GM23338 (cell line): ENCODE results near the gene PDE7B. TPM values are rescaled to one million over a fixed set of nuclear protein-coding genes. Genes with fewer than 3 reads are reported as not detected.

ENCODE experiments used
- ATAC-seq: fragments of 200-7000 bp; cut with Tn5 transposase; 3 replicates; pipeline ENCODE4 v1.9.1; 2020
- DNase-seq: peaks from one replicate; pipeline ENCODE4 v3.0.0-alpha.2; 2015; ENCODE audit warnings: low spot score
- H2AFZ ChIP-seq: fragments of 200-600 bp; sonication (generic); 2 replicates; pipeline ENCODE4 v1.8.0; 2016; ENCODE audit warnings: antibody characterized with exemption, mild to moderate bottlenecking, moderate library complexity
- H3F3A ChIP-seq: fragments of 200-600 bp; sonication (generic); replicated peaks from 2 replicates; pipeline ENCODE4 v1.8.0; 2017; ENCODE audit warnings: antibody characterized with exemption, mixed run types, low read depth
- H3K27ac ChIP-seq: fragments of 200-600 bp; sonication (generic); 2 replicates; pipeline ENCODE4 v1.6.1; 2016; ENCODE audit warnings: low read depth
- H3K27me3 ChIP-seq: fragments of 200-600 bp; sonication (generic); 2 replicates; pipeline ENCODE4 v1.8.0; 2016; ENCODE audit warnings: mild to moderate bottlenecking, mixed run types, moderate library complexity; ENCODE audit not compliant: insufficient read depth
- H3K36me3 ChIP-seq: fragments of 200-600 bp; sonication (generic); 2 replicates; pipeline ENCODE4 v1.8.0; 2016; ENCODE audit warnings: mild to moderate bottlenecking; ENCODE audit not compliant: insufficient read depth
- H3K4me1 ChIP-seq: fragments of 200-600 bp; sonication (generic); 2 replicates; pipeline ENCODE4 v1.8.0; 2016; ENCODE audit warnings: mild to moderate bottlenecking, moderate library complexity; ENCODE audit not compliant: insufficient read depth
- H3K4me2 ChIP-seq: fragments of 200-600 bp; sonication (generic); 2 replicates; pipeline ENCODE4 v1.7.1; 2017; ENCODE audit warnings: mixed run types
- H3K4me3 ChIP-seq: fragments of 200-600 bp; sonication (generic); 2 replicates; pipeline ENCODE4 v1.6.1; 2016; ENCODE audit warnings: mixed run types
- H3K79me2 ChIP-seq: fragments of 200-600 bp; sonication (generic); replicated peaks from 2 replicates; pipeline ENCODE4 v1.8.0; 2017; ENCODE audit warnings: mild to moderate bottlenecking; ENCODE audit not compliant: insufficient read depth
- H3K9me2 ChIP-seq: fragments of 200-600 bp; sonication (generic); 2 replicates; pipeline ENCODE4 v1.8.0; 2017; ENCODE audit not compliant: insufficient read depth
- H4K20me1 ChIP-seq: fragments of 200-600 bp; sonication (generic); replicated peaks from 2 replicates; pipeline ENCODE4 v1.8.0; 2017; ENCODE audit warnings: mild to moderate bottlenecking; ENCODE audit not compliant: insufficient read depth
- H3K27ac Mint-ChIP-seq: 2 replicates; pipeline ENCODE4 v1.8.0; 2020; ENCODE audit warnings: inconsistent platforms, mild to moderate bottlenecking, moderate library complexity, mixed read lengths
- H3K27me3 Mint-ChIP-seq: 3 replicates; pipeline ENCODE4 v1.8.0; 2022; ENCODE audit warnings: low read depth, mild to moderate bottlenecking, moderate library complexity, mixed read lengths, inconsistent platforms; ENCODE audit not compliant: insufficient read depth, poor library complexity
- H3K36me3 Mint-ChIP-seq: 3 replicates; pipeline ENCODE4 v1.8.0; 2021; ENCODE audit warnings: low read depth, mild to moderate bottlenecking, inconsistent platforms, moderate library complexity, mixed read lengths
- H3K4me1 Mint-ChIP-seq: 3 replicates; pipeline ENCODE4 v1.8.0; 2020; ENCODE audit warnings: mild to moderate bottlenecking, inconsistent platforms, mixed read lengths
- H3K4me3 Mint-ChIP-seq: 3 replicates; pipeline ENCODE4 v1.8.0; 2021; ENCODE audit warnings: moderate library complexity, mild to moderate bottlenecking, inconsistent platforms, mixed read lengths
- H3K9me3 Mint-ChIP-seq: 3 replicates; pipeline ENCODE4 v1.8.0; 2020; ENCODE audit warnings: moderate library complexity, mild to moderate bottlenecking, inconsistent platforms, mixed read lengths
- CREB1 ChIP-seq: fragments of 250-450 bp; sonication (Bioruptor Pico); IDR thresholded peaks from 2 replicates; pipeline ENCODE4 v1.5.0; 2020; ENCODE audit warnings: low read depth, mild to moderate bottlenecking, moderate library complexity
- EZH2 ChIP-seq: fragments of 200-600 bp; sonication (generic); IDR thresholded peaks from one replicate; pipeline ENCODE4 v1.8.0; 2017; ENCODE audit warnings: antibody characterized with exemption, mild to moderate bottlenecking, low read depth; ENCODE audit not compliant: unreplicated experiment
- EZH2phosphoT487 ChIP-seq: fragments of 200-600 bp; sonication (generic); IDR thresholded peaks from one replicate; pipeline ENCODE4 v1.8.1; 2018; ENCODE audit warnings: antibody characterized with exemption; ENCODE audit not compliant: unreplicated experiment
- JUNB ChIP-seq: IDR thresholded peaks from one replicate; pipeline ENCODE4 v1.6.1; 2016; ENCODE audit warnings: antibody characterized with exemption; ENCODE audit not compliant: unreplicated experiment
- NANOG ChIP-seq: IDR thresholded peaks from 2 replicates; pipeline ENCODE4 v1.6.1; 2016; ENCODE audit warnings: antibody characterized with exemption, borderline replicate concordance
- POLR2AphosphoS5 ChIP-seq: IDR thresholded peaks from 2 replicates; pipeline ENCODE4 v1.6.1; 2016; ENCODE audit warnings: antibody characterized with exemption, low read depth
- STAT1 ChIP-seq: IDR thresholded peaks from one replicate; pipeline ENCODE4 v1.6.1; 2016; ENCODE audit warnings: antibody characterized with exemption; ENCODE audit not compliant: unreplicated experiment
- ZNF114 ChIP-seq: fragments of 250-450 bp; sonication (Bioruptor Pico); IDR thresholded peaks from 2 replicates; pipeline ENCODE4 v1.5.0; 2020; ENCODE audit warnings: mild to moderate bottlenecking, moderate library complexity
- ZNF331 ChIP-seq: fragments of 250-450 bp; sonication (Bioruptor Pico); IDR thresholded peaks from 2 replicates; pipeline ENCODE4 v1.5.0; 2020; ENCODE audit warnings: low read depth, mild to moderate bottlenecking, moderate library complexity
- polyA plus RNA-seq: library from polyadenylated mRNA; unstranded; fragments of >200 nt; fragmentation: Nextera tagmentation; extraction: Ambion mirVana; gene quantifications from 2 replicates; pipeline ENCODE4 v1.2.1, GENCODE V29; 2016
- total RNA-seq: library from RNA; depleted of rRNA; stranded (reverse); fragments of >200 nt; shearing (Covaris generic); gene quantifications from 2 replicates; pipeline ENCODE4 v1.2.3, GENCODE V29; 2014
- TF ChIP-seq, protein P1 (sequence below): IDR thresholded peaks from one replicate; pipeline ENCODE4 v1.6.1; 2018; ENCODE audit warnings: antibody characterized with exemption; ENCODE audit not compliant: unreplicated experiment
- TF ChIP-seq, protein P2 (sequence below): fragments of 250-450 bp; sonication (Bioruptor Pico); IDR thresholded peaks from 2 replicates; pipeline ENCODE4 v1.5.0; 2020; ENCODE audit warnings: mild to moderate bottlenecking, moderate library complexity
- TF ChIP-seq, protein P3 (sequence below): IDR thresholded peaks from 2 replicates; pipeline ENCODE4 v1.6.1; 2016; ENCODE audit warnings: antibody characterized with exemption
- TF ChIP-seq, protein P4 (sequence below), 2 experiments: fragments of 200-600 bp in 1 of 2; sonication (generic) in 1 of 2; conservative IDR thresholded peaks; 2 replicates each; pipeline versions ENCODE4 v1.5.1 to v1.6.1; 2016 to 2017; ENCODE audit warnings: antibody characterized with exemption in 2 of 2, low read depth in 2 of 2, mild to moderate bottlenecking in 2 of 2, moderate library complexity in 1 of 2

PDE7B gene
- total and polyA plus RNA-seq, 2 experiments from 2014 or later, result 0.07 TPM; not detected in 1

DNA sequence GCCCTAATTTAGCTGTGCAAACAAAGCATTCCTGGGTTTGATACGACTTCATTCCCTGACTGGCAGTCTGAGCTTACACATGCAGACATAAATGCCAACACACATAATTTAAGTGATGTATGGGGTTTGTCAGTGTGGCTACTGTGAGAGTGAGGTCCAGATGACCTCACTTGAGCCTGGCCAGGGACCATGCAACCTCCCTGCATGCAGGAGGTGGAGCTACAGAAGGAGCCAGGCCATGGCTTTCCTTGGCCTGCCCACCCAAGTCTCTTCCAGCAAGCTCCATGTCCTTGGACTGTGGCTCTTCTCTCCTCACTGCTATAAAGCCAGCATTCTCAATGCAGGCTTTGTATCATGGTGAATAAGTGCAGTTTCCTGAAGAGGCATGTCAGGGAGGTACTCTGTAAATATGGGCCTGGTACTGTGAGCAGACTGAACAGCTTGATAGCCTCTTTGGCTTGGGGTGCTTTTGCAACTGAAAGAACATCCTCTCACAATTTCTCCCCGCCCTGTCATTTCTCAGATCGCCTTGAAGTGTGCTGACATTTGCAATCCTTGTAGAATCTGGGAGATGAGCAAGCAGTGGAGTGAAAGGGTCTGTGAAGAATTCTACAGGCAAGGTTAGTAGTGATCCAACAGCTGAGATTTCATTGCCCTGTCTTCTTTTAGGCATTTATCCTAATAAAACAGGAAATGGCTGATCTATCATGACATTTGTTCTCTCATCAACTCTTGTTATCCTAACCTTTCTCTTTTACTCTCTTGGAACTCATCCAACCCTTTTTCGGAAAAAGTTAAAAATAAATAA, 329.4 kb downstream of the PDE7B start:
- ATAC-seq, result no peak
- H3K27ac ChIP-seq, result no peak overlapping the region
- Mint-ChIP-seq H3K9me3 (no peaks in the 10 kb centered on the region), H3K36me3 (no peaks in the 10 kb centered on the region), H3K4me1 (no peaks in the 10 kb centered on the region; the same call in 2 of the 3 replicates), H3K4me3 (no peak overlapping the region), H3K27ac (no peak overlapping the region), H3K27me3 (peaks cover 1% of the 10 kb centered on the region)
- H3K4me1 ChIP-seq, result no peaks in the 10 kb centered on the region
- no peaks in the 10 kb centered on the region for H4K20me1 ChIP-seq
- no peak overlapping the region for H3K4me3 ChIP-seq
- no peaks in the 10 kb centered on the region for H3K27me3 ChIP-seq
- no peaks in the 10 kb centered on the region for H3F3A ChIP-seq
- H3K79me2 ChIP-seq, result no peaks in the 10 kb centered on the region
- no peak overlapping the region for H3K4me2 ChIP-seq
- TF ChIP-seq NANOG (no peak), ZNF114 (CRISPR knock-in tag) (no peak), EZH2 (no peak), STAT1 (no peak), ZNF331 (no peak), CREB1 (CRISPR knock-in tag) (no peak), POLR2AphosphoS5 (no peak), JUNB (no peak), EZH2phosphoT487 (no peak)
- TF ChIP-seq, protein P1, sequence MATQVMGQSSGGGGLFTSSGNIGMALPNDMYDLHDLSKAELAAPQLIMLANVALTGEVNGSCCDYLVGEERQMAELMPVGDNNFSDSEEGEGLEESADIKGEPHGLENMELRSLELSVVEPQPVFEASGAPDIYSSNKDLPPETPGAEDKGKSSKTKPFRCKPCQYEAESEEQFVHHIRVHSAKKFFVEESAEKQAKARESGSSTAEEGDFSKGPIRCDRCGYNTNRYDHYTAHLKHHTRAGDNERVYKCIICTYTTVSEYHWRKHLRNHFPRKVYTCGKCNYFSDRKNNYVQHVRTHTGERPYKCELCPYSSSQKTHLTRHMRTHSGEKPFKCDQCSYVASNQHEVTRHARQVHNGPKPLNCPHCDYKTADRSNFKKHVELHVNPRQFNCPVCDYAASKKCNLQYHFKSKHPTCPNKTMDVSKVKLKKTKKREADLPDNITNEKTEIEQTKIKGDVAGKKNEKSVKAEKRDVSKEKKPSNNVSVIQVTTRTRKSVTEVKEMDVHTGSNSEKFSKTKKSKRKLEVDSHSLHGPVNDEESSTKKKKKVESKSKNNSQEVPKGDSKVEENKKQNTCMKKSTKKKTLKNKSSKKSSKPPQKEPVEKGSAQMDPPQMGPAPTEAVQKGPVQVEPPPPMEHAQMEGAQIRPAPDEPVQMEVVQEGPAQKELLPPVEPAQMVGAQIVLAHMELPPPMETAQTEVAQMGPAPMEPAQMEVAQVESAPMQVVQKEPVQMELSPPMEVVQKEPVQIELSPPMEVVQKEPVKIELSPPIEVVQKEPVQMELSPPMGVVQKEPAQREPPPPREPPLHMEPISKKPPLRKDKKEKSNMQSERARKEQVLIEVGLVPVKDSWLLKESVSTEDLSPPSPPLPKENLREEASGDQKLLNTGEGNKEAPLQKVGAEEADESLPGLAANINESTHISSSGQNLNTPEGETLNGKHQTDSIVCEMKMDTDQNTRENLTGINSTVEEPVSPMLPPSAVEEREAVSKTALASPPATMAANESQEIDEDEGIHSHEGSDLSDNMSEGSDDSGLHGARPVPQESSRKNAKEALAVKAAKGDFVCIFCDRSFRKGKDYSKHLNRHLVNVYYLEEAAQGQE, result no peak
- TF ChIP-seq, protein P2, sequence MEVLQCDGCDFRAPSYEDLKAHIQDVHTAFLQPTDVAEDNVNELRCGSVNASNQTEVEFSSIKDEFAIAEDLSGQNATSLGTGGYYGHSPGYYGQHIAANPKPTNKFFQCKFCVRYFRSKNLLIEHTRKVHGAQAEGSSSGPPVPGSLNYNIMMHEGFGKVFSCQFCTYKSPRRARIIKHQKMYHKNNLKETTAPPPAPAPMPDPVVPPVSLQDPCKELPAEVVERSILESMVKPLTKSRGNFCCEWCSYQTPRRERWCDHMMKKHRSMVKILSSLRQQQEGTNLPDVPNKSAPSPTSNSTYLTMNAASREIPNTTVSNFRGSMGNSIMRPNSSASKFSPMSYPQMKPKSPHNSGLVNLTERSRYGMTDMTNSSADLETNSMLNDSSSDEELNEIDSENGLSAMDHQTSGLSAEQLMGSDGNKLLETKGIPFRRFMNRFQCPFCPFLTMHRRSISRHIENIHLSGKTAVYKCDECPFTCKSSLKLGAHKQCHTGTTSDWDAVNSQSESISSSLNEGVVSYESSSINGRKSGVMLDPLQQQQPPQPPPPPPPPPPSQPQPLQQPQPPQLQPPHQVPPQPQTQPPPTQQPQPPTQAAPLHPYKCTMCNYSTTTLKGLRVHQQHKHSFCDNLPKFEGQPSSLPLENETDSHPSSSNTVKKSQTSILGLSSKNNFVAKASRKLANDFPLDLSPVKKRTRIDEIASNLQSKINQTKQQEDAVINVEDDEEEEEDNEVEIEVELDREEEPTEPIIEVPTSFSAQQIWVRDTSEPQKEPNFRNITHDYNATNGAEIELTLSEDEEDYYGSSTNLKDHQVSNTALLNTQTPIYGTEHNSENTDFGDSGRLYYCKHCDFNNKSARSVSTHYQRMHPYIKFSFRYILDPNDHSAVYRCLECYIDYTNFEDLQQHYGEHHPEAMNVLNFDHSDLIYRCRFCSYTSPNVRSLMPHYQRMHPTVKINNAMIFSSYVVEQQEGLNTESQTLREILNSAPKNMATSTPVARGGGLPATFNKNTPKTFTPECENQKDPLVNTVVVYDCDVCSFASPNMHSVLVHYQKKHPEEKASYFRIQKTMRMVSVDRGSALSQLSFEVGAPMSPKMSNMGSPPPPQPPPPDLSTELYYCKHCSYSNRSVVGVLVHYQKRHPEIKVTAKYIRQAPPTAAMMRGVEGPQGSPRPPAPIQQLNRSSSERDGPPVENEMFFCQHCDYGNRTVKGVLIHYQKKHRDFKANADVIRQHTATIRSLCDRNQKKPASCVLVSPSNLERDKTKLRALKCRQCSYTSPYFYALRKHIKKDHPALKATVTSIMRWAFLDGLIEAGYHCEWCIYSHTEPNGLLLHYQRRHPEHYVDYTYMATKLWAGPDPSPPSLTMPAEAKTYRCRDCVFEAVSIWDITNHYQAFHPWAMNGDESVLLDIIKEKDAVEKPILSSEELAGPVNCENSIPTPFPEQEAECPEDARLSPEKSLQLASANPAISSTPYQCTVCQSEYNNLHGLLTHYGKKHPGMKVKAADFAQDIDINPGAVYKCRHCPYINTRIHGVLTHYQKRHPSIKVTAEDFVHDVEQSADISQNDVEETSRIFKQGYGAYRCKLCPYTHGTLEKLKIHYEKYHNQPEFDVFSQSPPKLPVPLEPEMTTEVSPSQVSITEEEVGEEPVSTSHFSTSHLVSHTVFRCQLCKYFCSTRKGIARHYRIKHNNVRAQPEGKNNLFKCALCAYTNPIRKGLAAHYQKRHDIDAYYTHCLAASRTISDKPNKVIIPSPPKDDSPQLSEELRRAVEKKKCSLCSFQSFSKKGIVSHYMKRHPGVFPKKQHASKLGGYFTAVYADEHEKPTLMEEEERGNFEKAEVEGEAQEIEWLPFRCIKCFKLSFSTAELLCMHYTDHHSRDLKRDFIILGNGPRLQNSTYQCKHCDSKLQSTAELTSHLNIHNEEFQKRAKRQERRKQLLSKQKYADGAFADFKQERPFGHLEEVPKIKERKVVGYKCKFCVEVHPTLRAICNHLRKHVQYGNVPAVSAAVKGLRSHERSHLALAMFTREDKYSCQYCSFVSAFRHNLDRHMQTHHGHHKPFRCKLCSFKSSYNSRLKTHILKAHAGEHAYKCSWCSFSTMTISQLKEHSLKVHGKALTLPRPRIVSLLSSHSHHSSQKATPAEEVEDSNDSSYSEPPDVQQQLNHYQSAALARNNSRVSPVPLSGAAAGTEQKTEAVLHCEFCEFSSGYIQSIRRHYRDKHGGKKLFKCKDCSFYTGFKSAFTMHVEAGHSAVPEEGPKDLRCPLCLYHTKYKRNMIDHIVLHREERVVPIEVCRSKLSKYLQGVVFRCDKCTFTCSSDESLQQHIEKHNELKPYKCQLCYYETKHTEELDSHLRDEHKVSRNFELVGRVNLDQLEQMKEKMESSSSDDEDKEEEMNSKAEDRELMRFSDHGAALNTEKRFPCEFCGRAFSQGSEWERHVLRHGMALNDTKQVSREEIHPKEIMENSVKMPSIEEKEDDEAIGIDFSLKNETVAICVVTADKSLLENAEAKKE (CRISPR knock-in tag), result no peak
- TF ChIP-seq, protein P3, sequence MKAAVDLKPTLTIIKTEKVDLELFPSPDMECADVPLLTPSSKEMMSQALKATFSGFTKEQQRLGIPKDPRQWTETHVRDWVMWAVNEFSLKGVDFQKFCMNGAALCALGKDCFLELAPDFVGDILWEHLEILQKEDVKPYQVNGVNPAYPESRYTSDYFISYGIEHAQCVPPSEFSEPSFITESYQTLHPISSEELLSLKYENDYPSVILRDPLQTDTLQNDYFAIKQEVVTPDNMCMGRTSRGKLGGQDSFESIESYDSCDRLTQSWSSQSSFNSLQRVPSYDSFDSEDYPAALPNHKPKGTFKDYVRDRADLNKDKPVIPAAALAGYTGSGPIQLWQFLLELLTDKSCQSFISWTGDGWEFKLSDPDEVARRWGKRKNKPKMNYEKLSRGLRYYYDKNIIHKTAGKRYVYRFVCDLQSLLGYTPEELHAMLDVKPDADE, result no peak
- TF ChIP-seq, protein P4, sequence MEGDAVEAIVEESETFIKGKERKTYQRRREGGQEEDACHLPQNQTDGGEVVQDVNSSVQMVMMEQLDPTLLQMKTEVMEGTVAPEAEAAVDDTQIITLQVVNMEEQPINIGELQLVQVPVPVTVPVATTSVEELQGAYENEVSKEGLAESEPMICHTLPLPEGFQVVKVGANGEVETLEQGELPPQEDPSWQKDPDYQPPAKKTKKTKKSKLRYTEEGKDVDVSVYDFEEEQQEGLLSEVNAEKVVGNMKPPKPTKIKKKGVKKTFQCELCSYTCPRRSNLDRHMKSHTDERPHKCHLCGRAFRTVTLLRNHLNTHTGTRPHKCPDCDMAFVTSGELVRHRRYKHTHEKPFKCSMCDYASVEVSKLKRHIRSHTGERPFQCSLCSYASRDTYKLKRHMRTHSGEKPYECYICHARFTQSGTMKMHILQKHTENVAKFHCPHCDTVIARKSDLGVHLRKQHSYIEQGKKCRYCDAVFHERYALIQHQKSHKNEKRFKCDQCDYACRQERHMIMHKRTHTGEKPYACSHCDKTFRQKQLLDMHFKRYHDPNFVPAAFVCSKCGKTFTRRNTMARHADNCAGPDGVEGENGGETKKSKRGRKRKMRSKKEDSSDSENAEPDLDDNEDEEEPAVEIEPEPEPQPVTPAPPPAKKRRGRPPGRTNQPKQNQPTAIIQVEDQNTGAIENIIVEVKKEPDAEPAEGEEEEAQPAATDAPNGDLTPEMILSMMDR (conservative IDR thresholded peaks at IDR 0.05; ENCODE audit: low read depth in 2 of 2), result no peak
- H2AFZ ChIP-seq, result no peak overlapping the region
- H3K9me2 ChIP-seq, result no peaks in the 10 kb centered on the region
- H3K36me3 ChIP-seq, result no peaks in the 10 kb centered on the region
- no peak for DNase-seq
